WTC11 (cell line): Measurements from ENCODE around the gene NTSR1. TPM values are rescaled to one million over a fixed set of nuclear protein-coding genes. Genes with fewer than 3 reads are reported as not detected.
A peak's percentile ranks its signal among the peaks of the same experiment; 100 is the strongest.

ENCODE experiments used
- ATAC-seq: fragments of 200-7000 bp; cut with Tn5 transposase; 2 replicates; pipeline ENCODE4 v1.10.0; 2021; ENCODE audit warnings: mild to moderate bottlenecking, moderate library complexity
- CTCF ChIA-PET: fragments of 300-600 bp; sonication (Branson Sonifier 250); formaldehyde crosslinking; loops from one replicate; lab custom pipeline; 2021; ENCODE audit warnings: antibody characterized with exemption; lab: Charles Lee
- POLR2A ChIA-PET: fragments of 350-600 bp; sonication (Branson Sonifier 250); formaldehyde crosslinking; loops from one replicate; lab custom pipeline; 2021; ENCODE audit warnings: antibody characterized with exemption; lab: Charles Lee
- DNase-seq: peaks from one replicate; pipeline ENCODE4 v3.0.0; 2021; ENCODE audit warnings: low spot score
- H3K27ac Mint-ChIP-seq: 2 replicates; pipeline ENCODE4 v1.8.0; 2021; ENCODE audit warnings: mixed read lengths
- H3K27me3 Mint-ChIP-seq: 2 replicates; pipeline ENCODE4 v1.8.0; 2021; ENCODE audit warnings: low read depth, mild to moderate bottlenecking, moderate library complexity, mixed read lengths
- H3K36me3 Mint-ChIP-seq: 2 replicates; pipeline ENCODE4 v1.8.0; 2021; ENCODE audit warnings: mixed read lengths
- H3K4me1 Mint-ChIP-seq: 2 replicates; pipeline ENCODE4 v1.8.0; 2022; ENCODE audit warnings: mixed read lengths
- H3K4me3 Mint-ChIP-seq: 2 replicates; pipeline ENCODE4 v1.8.0; 2021; ENCODE audit warnings: mild to moderate bottlenecking, moderate library complexity, mixed read lengths
- H3K9me3 Mint-ChIP-seq: 2 replicates; pipeline ENCODE4 v1.8.0; 2021; ENCODE audit warnings: mixed read lengths
- ATF2 ChIP-seq: sonication (generic); formaldehyde crosslinking; IDR thresholded peaks from 2 replicates; pipeline ENCODE4 v1.8.1; 2022; ENCODE audit warnings: low read depth, missing genetic modification reagents, borderline replicate concordance
- ELF4 ChIP-seq: sonication (generic); formaldehyde crosslinking; IDR thresholded peaks from 2 replicates; pipeline ENCODE4 v1.8.1; 2022; ENCODE audit warnings: low read depth, mild to moderate bottlenecking, moderate library complexity, missing genetic modification reagents
- ETV6 ChIP-seq: sonication (generic); formaldehyde crosslinking; IDR thresholded peaks from 2 replicates; pipeline ENCODE4 v1.8.1; 2022; ENCODE audit warnings: mild to moderate bottlenecking, missing genetic modification reagents
- FOXK1 ChIP-seq: sonication (generic); formaldehyde crosslinking; IDR thresholded peaks from 2 replicates; pipeline ENCODE4 v1.8.0; 2022; ENCODE audit warnings: mild to moderate bottlenecking, moderate library complexity, missing genetic modification reagents
- IRF2 ChIP-seq: sonication (generic); formaldehyde crosslinking; IDR thresholded peaks from 2 replicates; pipeline ENCODE4 v1.8.0; 2022; ENCODE audit warnings: low read depth, missing genetic modification reagents, borderline replicate concordance
- JAZF1 ChIP-seq: fragments of 250-450 bp; sonication (Bioruptor Pico); IDR thresholded peaks from 2 replicates; pipeline ENCODE4 v1.9.0; 2021; ENCODE audit warnings: moderate library complexity, mild to moderate bottlenecking, inconsistent platforms
- NFATC4 ChIP-seq: fragments of 250-450 bp; sonication (Bioruptor Pico); IDR thresholded peaks from 2 replicates; pipeline ENCODE4 v1.9.0; 2021; ENCODE audit warnings: mild to moderate bottlenecking
- NFE2L1 ChIP-seq: sonication (generic); formaldehyde crosslinking; IDR thresholded peaks from 2 replicates; pipeline ENCODE4 v1.8.1; 2023; ENCODE audit warnings: missing genetic modification reagents
- NFYB ChIP-seq: sonication (generic); formaldehyde crosslinking; conservative IDR thresholded peaks from 2 replicates; pipeline ENCODE4 v1.8.0; 2022; ENCODE audit warnings: low read depth, missing genetic modification reagents
- NR1H2 ChIP-seq: sonication (generic); formaldehyde crosslinking; IDR thresholded peaks from 2 replicates; pipeline ENCODE4 v1.9.0; 2021; ENCODE audit warnings: mild to moderate bottlenecking, moderate library complexity, missing genetic modification reagents
- NR3C1 ChIP-seq: sonication (generic); formaldehyde crosslinking; conservative IDR thresholded peaks from 2 replicates; pipeline ENCODE4 v1.8.1; 2023; ENCODE audit warnings: low read depth, mild to moderate bottlenecking, missing genetic modification reagents
- PRDM15 ChIP-seq: sonication (generic); formaldehyde crosslinking; IDR thresholded peaks from 2 replicates; pipeline ENCODE4 v1.8.0; 2022; ENCODE audit warnings: missing genetic modification reagents
- PRRX2 ChIP-seq: fragments of 250-450 bp; sonication (Bioruptor Pico); IDR thresholded peaks from 2 replicates; pipeline ENCODE4 v1.8.0; 2021; ENCODE audit warnings: mild to moderate bottlenecking
- RORB ChIP-seq: fragments of 250-450 bp; sonication (Bioruptor Pico); IDR thresholded peaks from 2 replicates; pipeline ENCODE4 v1.9.0; 2021; ENCODE audit warnings: mild to moderate bottlenecking
- SMAD3 ChIP-seq: sonication (generic); formaldehyde crosslinking; IDR thresholded peaks from 2 replicates; pipeline ENCODE4 v1.8.0; 2022; ENCODE audit warnings: missing genetic modification reagents, mild to moderate bottlenecking, borderline replicate concordance
- ZNF219 ChIP-seq: sonication (generic); formaldehyde crosslinking; IDR thresholded peaks from 2 replicates; pipeline ENCODE4 v1.8.0; 2023; ENCODE audit warnings: missing genetic modification reagents, mild to moderate bottlenecking, borderline replicate concordance
- ZNF423 ChIP-seq: fragments of 250-450 bp; sonication (Bioruptor Pico); IDR thresholded peaks from 2 replicates; pipeline ENCODE4 v2.1.2; 2022; ENCODE audit warnings: mild to moderate bottlenecking, moderate library complexity
- total RNA-seq: library from RNA; stranded (reverse); gene quantifications from 3 replicates; pipeline ENCODE4 v1.2.3, GENCODE V29; 2021
- TF ChIP-seq, protein P1 (sequence below): sonication (generic); formaldehyde crosslinking; IDR thresholded peaks from 2 replicates; pipeline ENCODE4 v1.8.1; 2023; ENCODE audit warnings: mild to moderate bottlenecking, missing genetic modification reagents
- TF ChIP-seq, protein P2 (sequence below): sonication (generic); formaldehyde crosslinking; IDR thresholded peaks from 2 replicates; pipeline ENCODE4 v1.8.0; 2022; ENCODE audit warnings: mild to moderate bottlenecking, missing genetic modification reagents

NTSR1 gene
- total RNA-seq, 1 experiment from 2014 or later: 0.63 TPM

GRCh38 chr20:62690261-62690820 is 18.3 kb upstream of the NTSR1 start:
- no peak overlapping the region for H3K4me3 Mint-ChIP-seq
- CTCF ChIA-PET: interaction anchor here (0.9 kb wide), 1 partner anchor 295 kb away, joined by 3 read pairs; no protein-coding TSS in a partner anchor
- no peak for ATAC-seq

DNA sequence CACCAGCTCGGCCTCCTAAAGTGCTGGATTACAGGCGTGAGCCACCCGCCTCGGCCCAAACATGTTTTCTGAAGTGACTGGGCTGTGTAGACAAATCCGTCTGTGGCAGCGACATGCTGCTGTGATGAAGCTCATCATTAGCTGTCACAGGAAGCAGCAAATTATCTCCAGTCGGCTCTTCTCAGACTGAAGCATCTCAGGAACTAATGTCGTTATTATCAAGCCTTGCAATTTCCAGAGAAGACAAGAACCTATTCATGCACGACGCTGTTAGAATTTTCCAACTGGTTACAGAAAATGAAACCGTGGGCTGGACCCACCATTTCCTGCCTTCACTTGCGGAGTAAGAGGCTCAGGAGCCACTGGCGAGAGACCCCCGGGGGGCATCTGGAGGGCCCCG is 17.1 kb upstream of the NTSR1 start:
- ATAC-seq (no peak), DNase-seq (no peak)
- no peaks in the 10 kb centered on the region for H3K27me3 Mint-ChIP-seq
- POLR2A ChIA-PET: no interaction called here
- 0 out of 2 replicates have a peak overlapping the region, but pooled peaks have one; percentile 2 for H3K27ac Mint-ChIP-seq
- H3K4me1 Mint-ChIP-seq: no peaks in the 10 kb centered on the region
- H3K36me3 Mint-ChIP-seq: no peaks in the 10 kb centered on the region
- CTCF ChIA-PET: no interaction called here
- TF ChIP-seq NR1H2 (CRISPR knock-in tag) (no peak), IRF2 (CRISPR knock-in tag) (no peak), ELF4 (CRISPR knock-in tag) (no peak), ZNF423 (CRISPR knock-in tag) (no peak), NR3C1 (CRISPR knock-in tag) (no peak), RORB (no peak), NFYB (no peak)
- TF ChIP-seq, protein P1, sequence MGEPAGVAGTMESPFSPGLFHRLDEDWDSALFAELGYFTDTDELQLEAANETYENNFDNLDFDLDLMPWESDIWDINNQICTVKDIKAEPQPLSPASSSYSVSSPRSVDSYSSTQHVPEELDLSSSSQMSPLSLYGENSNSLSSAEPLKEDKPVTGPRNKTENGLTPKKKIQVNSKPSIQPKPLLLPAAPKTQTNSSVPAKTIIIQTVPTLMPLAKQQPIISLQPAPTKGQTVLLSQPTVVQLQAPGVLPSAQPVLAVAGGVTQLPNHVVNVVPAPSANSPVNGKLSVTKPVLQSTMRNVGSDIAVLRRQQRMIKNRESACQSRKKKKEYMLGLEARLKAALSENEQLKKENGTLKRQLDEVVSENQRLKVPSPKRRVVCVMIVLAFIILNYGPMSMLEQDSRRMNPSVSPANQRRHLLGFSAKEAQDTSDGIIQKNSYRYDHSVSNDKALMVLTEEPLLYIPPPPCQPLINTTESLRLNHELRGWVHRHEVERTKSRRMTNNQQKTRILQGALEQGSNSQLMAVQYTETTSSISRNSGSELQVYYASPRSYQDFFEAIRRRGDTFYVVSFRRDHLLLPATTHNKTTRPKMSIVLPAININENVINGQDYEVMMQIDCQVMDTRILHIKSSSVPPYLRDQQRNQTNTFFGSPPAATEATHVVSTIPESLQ (CRISPR knock-in tag): no peak
- no peak overlapping the region for H3K4me3 Mint-ChIP-seq
- no peaks in the 10 kb centered on the region for H3K9me3 Mint-ChIP-seq

More at GRCh38 chr20:62690261-62690820, 18.3 kb upstream of the NTSR1 start:
- H3K36me3 Mint-ChIP-seq: no peaks in the 10 kb centered on the region
- peaks cover 6% of the 10 kb centered on the region; the same call in 1 of the 2 replicates for H3K4me1 Mint-ChIP-seq
- POLR2A ChIA-PET: no interaction called here
- no peaks in the 10 kb centered on the region for H3K9me3 Mint-ChIP-seq
- H3K27ac Mint-ChIP-seq: peak overlapping the region; percentile 68; the same call in 1 of the 2 replicates
- TF ChIP-seq JAZF1 (CRISPR knock-in tag) (no peak), SMAD3 (CRISPR knock-in tag) (no peak), PRRX2 (CRISPR knock-in tag) (no peak), ATF2 (CRISPR knock-in tag) (no peak), NR3C1 (CRISPR knock-in tag) (no peak), NFE2L1 (CRISPR knock-in tag) (no peak), NFATC4 (CRISPR knock-in tag) (no peak), PRDM15 (CRISPR knock-in tag) (no peak)
- TF ChIP-seq, protein P2, sequence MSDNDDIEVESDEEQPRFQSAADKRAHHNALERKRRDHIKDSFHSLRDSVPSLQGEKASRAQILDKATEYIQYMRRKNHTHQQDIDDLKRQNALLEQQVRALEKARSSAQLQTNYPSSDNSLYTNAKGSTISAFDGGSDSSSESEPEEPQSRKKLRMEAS: no peak
- DNase-seq: no peak
- H3K27me3 Mint-ChIP-seq: no peaks in the 10 kb centered on the region

GRCh38 chr20:62692176-62692575 is 16.5 kb upstream of the NTSR1 start:
- no peaks in the 10 kb centered on the region for H3K36me3 Mint-ChIP-seq
- CTCF ChIA-PET: no interaction called here

More at GRCh38 chr20:62692176-62692575, 16.5 kb upstream of the NTSR1 start:
- Mint-ChIP-seq H3K27ac (no peak overlapping the region), H3K27me3 (no peaks in the 10 kb centered on the region), H3K9me3 (no peaks in the 10 kb centered on the region), H3K4me1 (no peaks in the 10 kb centered on the region), H3K4me3 (no peak overlapping the region)
- POLR2A ChIA-PET: no interaction called here
- no peak for TF ChIP-seq FOXK1 (CRISPR knock-in tag)
- no peak for TF ChIP-seq ZNF219
- TF ChIP-seq NFYB: no peak
- TF ChIP-seq ETV6: no peak
- no peak for ATAC-seq
- DNase-seq: no peak
